Neuronal stem cell (in vitro differentiated cells): Measurements from ENCODE around the gene PRR13.

Experiments used
- DNase-seq: peaks from one replicate; pipeline ENCODE4 v3.0.0-alpha.2; 2013; ENCODE audit warnings: low spot score
- H2AFZ ChIP-seq: one replicate; pipeline ENCODE4 v1.6.1; 2013; ENCODE audit warnings: mild to moderate bottlenecking, low read length, inconsistent platforms
- H2AK5ac ChIP-seq: 2 replicates; pipeline ENCODE4 v1.6.1; 2013; ENCODE audit warnings: low read depth, mild to moderate bottlenecking, inconsistent platforms, low read length, moderate library complexity, mixed read lengths
- H2BK120ac ChIP-seq: 2 replicates; pipeline ENCODE4 v1.6.1; 2013; ENCODE audit warnings: low read depth, mild to moderate bottlenecking, inconsistent platforms, low read length, moderate library complexity, mixed read lengths
- H2BK12ac ChIP-seq: one replicate; pipeline ENCODE4 v1.6.1; 2013; ENCODE audit warnings: low read length, inconsistent platforms
- H2BK15ac ChIP-seq: 2 replicates; pipeline ENCODE4 v1.6.1; 2013; ENCODE audit warnings: mild to moderate bottlenecking, low read length, inconsistent platforms, mixed read lengths
- H2BK5ac ChIP-seq: one replicate; pipeline ENCODE4 v1.6.1; 2013; ENCODE audit warnings: inconsistent platforms, mild to moderate bottlenecking, low read length, moderate library complexity
- H3K14ac ChIP-seq: one replicate; pipeline ENCODE4 v1.6.1; 2013; ENCODE audit warnings: low read length, inconsistent platforms
- H3K18ac ChIP-seq: 2 replicates; pipeline ENCODE4 v1.6.1; 2013; ENCODE audit warnings: low read length, inconsistent platforms
- H3K23ac ChIP-seq: 2 replicates; pipeline ENCODE4 v1.6.1; 2013; ENCODE audit warnings: low read depth, mild to moderate bottlenecking, mixed read lengths, low read length, inconsistent platforms; ENCODE audit not compliant: poor library complexity
- H3K27ac ChIP-seq: replicated peaks from 3 replicates; pipeline ENCODE4 v1.5.1; 2013; ENCODE audit warnings: low read length, inconsistent platforms
- H3K27me3 ChIP-seq, 3 experiments: 2 replicates each; pipeline ENCODE4 v1.6.1; 2013; ENCODE audit warnings: low read length in 3 of 3, mild to moderate bottlenecking in 2 of 3, inconsistent platforms in 1 of 3, low read depth in 1 of 3, mixed read lengths in 1 of 3, moderate library complexity in 1 of 3; ENCODE audit not compliant: control insufficient read depth in 3 of 3, insufficient read depth in 3 of 3
- H3K36me3 ChIP-seq, 2 donors: replicated peaks in 1 of 2; 2 replicates each; pipeline ENCODE4 v1.6.1; 2013; ENCODE audit warnings: low read length in 2 of 2; ENCODE audit not compliant: control insufficient read depth in 2 of 2, insufficient read depth in 2 of 2
- H3K4ac ChIP-seq: 2 replicates; pipeline ENCODE4 v1.6.1; 2013; ENCODE audit warnings: inconsistent platforms, mild to moderate bottlenecking, low read length, moderate library complexity
- H3K4me1 ChIP-seq, 2 donors: 1 replicate in 1 of 2; 2 replicates in 1 of 2; pipeline ENCODE4 v1.6.1; 2013; ENCODE audit warnings: low read length in 2 of 2, low read depth in 1 of 2; ENCODE audit not compliant: control insufficient read depth in 2 of 2, insufficient read depth in 1 of 2
- H3K4me2 ChIP-seq: one replicate; pipeline ENCODE4 v1.6.1; 2013; ENCODE audit warnings: mild to moderate bottlenecking, low read length, inconsistent platforms; ENCODE audit not compliant: insufficient read depth, poor library complexity, severe bottlenecking
- H3K4me3 ChIP-seq, 2 donors: 2 replicates each; pipeline ENCODE4 v1.5.1; 2013; ENCODE audit warnings: low read length in 2 of 2, mild to moderate bottlenecking in 2 of 2, inconsistent platforms in 1 of 2, moderate library complexity in 1 of 2
- H3K79me1 ChIP-seq: one replicate; pipeline ENCODE4 v1.6.1; 2013; ENCODE audit warnings: low read depth, mild to moderate bottlenecking, inconsistent platforms, low read length, moderate library complexity
- H3K9ac ChIP-seq: one replicate; pipeline ENCODE4 v1.6.1; 2013; ENCODE audit warnings: mild to moderate bottlenecking, low read depth, low read length, inconsistent platforms; ENCODE audit not compliant: poor library complexity
- H3K9me3 ChIP-seq, 2 donors: replicated peaks in 1 of 2; 2 replicates each; pipeline versions ENCODE3 to v1.6.1; 2013; ENCODE audit warnings: low read length in 2 of 2, mild to moderate bottlenecking in 2 of 2, inconsistent platforms in 1 of 2, low read depth in 1 of 2, mixed read lengths in 1 of 2, moderate library complexity in 1 of 2; ENCODE audit not compliant: control insufficient read depth in 2 of 2, insufficient read depth in 1 of 2
- H4K8ac ChIP-seq: one replicate; pipeline ENCODE4 v1.6.1; 2013; ENCODE audit warnings: low read depth, mild to moderate bottlenecking, inconsistent platforms, low read length, moderate library complexity
- H4K91ac ChIP-seq: one replicate; pipeline ENCODE4 v1.6.1; 2013; ENCODE audit warnings: low read length, low read depth, mild to moderate bottlenecking, inconsistent platforms; ENCODE audit not compliant: poor library complexity
- WGBS, 2 donors: extraction: QIAGEN DNeasy Blood & Tissue Kit; methylation state at CpG; one replicate each; pipeline ENCODE4 v1.1.7; 2013; ENCODE audit warnings: missing lambda C conversion rate in 2 of 2, mixed read lengths in 1 of 2; ENCODE audit not compliant: insufficient read length in 2 of 2, insufficient replicate concordance in 1 of 2; ENCODE audit errors: extremely low coverage in 2 of 2; 5-methylcytosine and 5-hydroxymethylcytosine counted together

The PRR13 gene

GRCh38 chr12:53461059-53461458 is 19.5 kb downstream of the PRR13 start:
- Histone ChIP-seq H2BK15ac (no peak overlapping the region), H3K79me1 (peaks cover 4% of the 10 kb centered on the region), H2BK5ac (no peak overlapping the region), H2AFZ (no peak overlapping the region), H2BK12ac (no peak overlapping the region), H3K23ac (no peak overlapping the region), H3K4ac (no peak overlapping the region), H3K4me2 (no peak overlapping the region), H3K9ac (no peak overlapping the region), H3K14ac (no peak overlapping the region), H3K9me3 (no peaks in the 10 kb centered on the region), H4K91ac (no peak overlapping the region), H3K4me3 (no peak overlapping the region), H2BK120ac (no peak overlapping the region), H3K36me3 (peaks cover 68 to 100% of the 10 kb centered on the region in 2 donors), H2AK5ac (no peak overlapping the region), H3K4me1 (peaks cover 0 to 21% of the 10 kb centered on the region in 2 donors), H3K18ac (no peak overlapping the region), H3K27ac (peak overlapping the region; percentile 26), H3K27me3 (no peaks in the 10 kb centered on the region), H4K8ac (no peak overlapping the region)
- no CpG with 5 or more reads among the region's 3 CpGs for WGBS, 2 donors
- no peak for DNase-seq

GRCh38 chr12:53461591-53461990 is 20.1 kb downstream of the PRR13 start:
- H3K4ac ChIP-seq, result no peak overlapping the region
- H2AFZ ChIP-seq, result no peak overlapping the region
- H3K79me1 ChIP-seq, result peaks cover 4% of the 10 kb centered on the region
- no peak overlapping the region for H2AK5ac ChIP-seq
- no peak overlapping the region for H3K4me3 ChIP-seq
- no peak overlapping the region for H2BK120ac ChIP-seq
- H3K36me3 ChIP-seq, result peaks cover 70 to 100% of the 10 kb centered on the region in 2 donors
- DNase-seq, result no peak
- peaks cover 0 to 21% of the 10 kb centered on the region in 2 donors for H3K4me1 ChIP-seq
- no peak overlapping the region for H3K4me2 ChIP-seq
- no peak overlapping the region for H2BK5ac ChIP-seq
- no peak overlapping the region for H3K18ac ChIP-seq
- no peak overlapping the region for H3K14ac ChIP-seq
- no peak overlapping the region for H3K23ac ChIP-seq
- no peak overlapping the region for H3K9ac ChIP-seq
- no peak overlapping the region for H4K91ac ChIP-seq
- no peak overlapping the region for H4K8ac ChIP-seq
- no peak overlapping the region for H2BK15ac ChIP-seq
- no peaks in the 10 kb centered on the region for H3K27me3 ChIP-seq
- H3K27ac ChIP-seq, result no peak overlapping the region
- WGBS, 2 donors, result 100% methylated on average over 2 of the region's 8 CpGs; no CpG with 5 or more reads in 1 of the 2 donors
- H2BK12ac ChIP-seq, result no peak overlapping the region
- H3K9me3 ChIP-seq, result no peaks in the 10 kb centered on the region

- no peak overlapping the region for H2BK5ac ChIP-seq
- H2AFZ ChIP-seq, result no peak overlapping the region
- peaks cover 74 to 100% of the 10 kb centered on the region in 2 donors for H3K36me3 ChIP-seq
- H2BK12ac ChIP-seq, result no peak overlapping the region
- no peak overlapping the region for H2BK15ac ChIP-seq
- no CpG with 5 or more reads among the region's 3 CpGs for WGBS, 2 donors
- no peak overlapping the region for H4K8ac ChIP-seq
- H3K9ac ChIP-seq, result no peak overlapping the region
- H3K18ac ChIP-seq, result no peak overlapping the region
- H3K4me3 ChIP-seq, result no peak overlapping the region
- H2AK5ac ChIP-seq, result no peak overlapping the region
- no peak overlapping the region for H3K23ac ChIP-seq
- no peak for DNase-seq
- H3K27me3 ChIP-seq, result no peaks in the 10 kb centered on the region
- no peak overlapping the region for H2BK120ac ChIP-seq
- H3K9me3 ChIP-seq, result no peaks in the 10 kb centered on the region
- no peak overlapping the region for H4K91ac ChIP-seq
- no peak overlapping the region for H3K14ac ChIP-seq
- H3K4me1 ChIP-seq, result peaks cover 0 to 21% of the 10 kb centered on the region in 2 donors
- H3K79me1 ChIP-seq, result peaks cover 6% of the 10 kb centered on the region
- no peak overlapping the region for H3K27ac ChIP-seq
- no peak overlapping the region for H3K4ac ChIP-seq
- no peak overlapping the region for H3K4me2 ChIP-seq
Measured at GRCh38 chr12:53462935-53463334, 21.4 kb downstream of the PRR13 start.

- Histone ChIP-seq H2AK5ac (no peak overlapping the region), H2BK5ac (no peak overlapping the region), H2BK12ac (no peak overlapping the region), H3K36me3 (peaks cover 75 to 100% of the 10 kb centered on the region in 2 donors), H3K27me3 (no peaks in the 10 kb centered on the region), H3K4ac (no peak overlapping the region), H3K9me3 (no peaks in the 10 kb centered on the region), H3K14ac (no peak overlapping the region), H3K4me2 (no peak overlapping the region), H3K79me1 (peaks cover 6% of the 10 kb centered on the region), H3K9ac (no peak overlapping the region), H2BK15ac (no peak overlapping the region), H4K8ac (no peak overlapping the region), H2AFZ (no peak overlapping the region), H3K4me3 (no peak overlapping the region), H3K27ac (peak overlapping the region; percentile 42), H2BK120ac (no peak overlapping the region), H3K18ac (no peak overlapping the region), H4K91ac (no peak overlapping the region), H3K23ac (no peak overlapping the region), H3K4me1 (peaks cover 0 to 21% of the 10 kb centered on the region in 2 donors)
- WGBS, 2 donors, result no CpG with 5 or more reads among the region's 5 CpGs
- no peak for DNase-seq
Measured at GRCh38 chr12:53463802-53464560, 22.4 kb downstream of the PRR13 start.
